ENCODE data around the gene TMEM218. TPM values are rescaled to one million over a fixed set of nuclear protein-coding genes. Genes with fewer than 3 reads are reported as not detected.

The TMEM218 gene
- total RNA-seq, 1 experiment from 2014 or later, result 20.5 TPM

DNA sequence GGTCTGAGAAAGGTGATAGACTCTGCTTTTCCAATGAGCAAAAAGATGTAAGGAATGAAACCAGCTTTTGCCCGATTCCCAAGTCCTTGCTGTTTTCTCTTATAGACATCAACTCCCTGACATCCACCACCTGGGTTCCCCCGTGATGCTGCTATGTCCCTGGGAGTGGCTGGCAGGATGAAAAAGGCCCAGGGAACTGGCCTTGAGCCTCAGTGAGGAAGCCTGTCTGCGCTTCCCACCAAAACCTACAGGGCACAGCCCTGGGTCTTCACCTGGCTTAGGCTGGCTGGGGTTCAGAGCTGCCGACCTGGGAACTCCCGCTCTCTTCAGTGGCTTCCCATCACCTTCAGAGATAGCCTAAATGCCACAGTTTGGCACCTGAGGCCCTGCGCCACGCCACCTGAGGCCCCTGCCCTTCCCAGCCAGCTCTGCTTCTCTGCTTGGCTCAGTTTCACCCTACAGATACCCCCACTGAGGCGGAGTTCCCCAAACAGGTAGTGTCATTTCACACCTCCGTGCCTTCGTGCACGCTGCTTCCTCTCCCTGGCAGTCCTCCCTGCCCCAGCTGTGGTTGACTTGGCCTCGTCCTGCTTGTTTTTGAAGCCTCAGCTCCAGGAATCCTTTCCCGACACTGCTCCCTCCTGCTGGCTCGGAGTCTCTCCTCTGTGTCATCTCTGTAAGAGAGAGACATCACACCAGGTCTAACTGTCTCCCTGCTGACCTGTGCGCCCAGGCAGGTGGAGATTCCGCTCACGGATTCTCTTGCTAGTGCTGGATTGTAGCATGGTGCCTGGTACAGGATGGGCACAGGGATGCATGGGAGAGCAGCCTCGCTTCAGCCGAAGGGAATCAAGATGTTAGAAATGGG is 37.6 kb downstream of the TMEM218 start:
- BruUV-seq (replicated peaks), result no TSS peak
- no peak for DNase-seq
- Histone ChIP-seq H3K4me3 (no peak overlapping the region), H3K27ac (no peak overlapping the region), H2AFZ (no peak overlapping the region), H3K4me2 (no peak overlapping the region), H3K36me3 (ENCODE audit: low read depth) (no peaks in the 10 kb centered on the region), H3K27me3 (ENCODE audit: insufficient read depth, low read depth) (no peaks in the 10 kb centered on the region), H3K79me2 (ENCODE audit: low read depth) (0 out of 2 replicates have a peak, but pooled peaks cover 5% of the 10 kb centered on the region), H3K9me3 (ENCODE audit: insufficient read depth, low read depth) (no peaks in the 10 kb centered on the region), H3F3A (ENCODE audit: insufficient read depth, low read depth) (peaks cover 27% of the 10 kb centered on the region; the same call in 1 of the 2 replicates), H3K4me1 (replicated peaks; ENCODE audit: insufficient read depth) (peaks cover 64% of the 10 kb centered on the region), H3K9me2 (ENCODE audit: insufficient read depth) (no peaks in the 10 kb centered on the region), H4K20me1 (ENCODE audit: insufficient read depth) (no peaks in the 10 kb centered on the region)
- TF ChIP-seq EZH2 (IDR thresholded peaks at IDR 0.05; ENCODE audit: low read depth), result no peak
- TF ChIP-seq, protein P1, sequence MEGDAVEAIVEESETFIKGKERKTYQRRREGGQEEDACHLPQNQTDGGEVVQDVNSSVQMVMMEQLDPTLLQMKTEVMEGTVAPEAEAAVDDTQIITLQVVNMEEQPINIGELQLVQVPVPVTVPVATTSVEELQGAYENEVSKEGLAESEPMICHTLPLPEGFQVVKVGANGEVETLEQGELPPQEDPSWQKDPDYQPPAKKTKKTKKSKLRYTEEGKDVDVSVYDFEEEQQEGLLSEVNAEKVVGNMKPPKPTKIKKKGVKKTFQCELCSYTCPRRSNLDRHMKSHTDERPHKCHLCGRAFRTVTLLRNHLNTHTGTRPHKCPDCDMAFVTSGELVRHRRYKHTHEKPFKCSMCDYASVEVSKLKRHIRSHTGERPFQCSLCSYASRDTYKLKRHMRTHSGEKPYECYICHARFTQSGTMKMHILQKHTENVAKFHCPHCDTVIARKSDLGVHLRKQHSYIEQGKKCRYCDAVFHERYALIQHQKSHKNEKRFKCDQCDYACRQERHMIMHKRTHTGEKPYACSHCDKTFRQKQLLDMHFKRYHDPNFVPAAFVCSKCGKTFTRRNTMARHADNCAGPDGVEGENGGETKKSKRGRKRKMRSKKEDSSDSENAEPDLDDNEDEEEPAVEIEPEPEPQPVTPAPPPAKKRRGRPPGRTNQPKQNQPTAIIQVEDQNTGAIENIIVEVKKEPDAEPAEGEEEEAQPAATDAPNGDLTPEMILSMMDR (conservative IDR thresholded peaks at IDR 0.05), result no peak
- intact Hi-C loops (cut with micrococcal nuclease; ENCODE audit: unreplicated experiment), result no loop called here
- POLR2A ChIA-PET (ENCODE audit: unreplicated experiment), result no interaction called here
- CTCF ChIA-PET, result no interaction called here

DNA sequence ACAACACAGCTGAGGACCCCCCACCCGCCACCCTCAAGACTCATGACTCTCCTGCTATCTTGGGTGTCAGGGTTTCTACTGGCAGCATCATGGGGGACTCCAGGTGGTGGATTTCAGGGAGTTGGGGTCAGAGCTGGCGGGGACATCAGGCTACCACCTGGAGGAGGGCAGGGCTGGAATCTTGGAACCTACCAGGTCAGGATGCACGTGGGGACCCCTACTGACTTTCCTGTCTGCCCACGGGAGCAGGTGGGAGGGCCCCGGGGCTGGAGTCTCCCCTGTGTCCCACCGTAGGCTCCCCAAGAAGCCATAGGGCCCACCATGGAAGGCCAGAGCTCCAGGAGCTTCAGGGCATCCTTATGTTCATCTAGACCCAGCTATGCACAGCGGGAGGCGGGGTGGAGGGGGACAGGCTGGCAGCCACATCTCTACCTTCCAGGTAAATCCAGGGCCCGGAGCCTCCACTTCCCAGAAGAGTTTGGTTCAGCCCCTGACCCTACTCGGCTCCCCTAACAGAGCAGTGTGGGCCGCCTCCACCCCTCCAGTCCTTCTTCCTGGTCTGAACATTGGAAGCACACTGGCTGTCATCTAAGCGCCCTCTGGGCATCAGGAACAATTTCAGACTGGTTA is 38.4 kb downstream of the TMEM218 start:
- intact Hi-C loops (cut with micrococcal nuclease; ENCODE audit: unreplicated experiment), result no loop called here
- H3K79me2 ChIP-seq (ENCODE audit: low read depth), result 0 out of 2 replicates have a peak, but pooled peaks cover 5% of the 10 kb centered on the region
- no peak overlapping the region for H3K4me2 ChIP-seq
- ChIA-PET POLR2A (ENCODE audit: unreplicated experiment) (no interaction called here), CTCF (no interaction called here)
- H3K36me3 ChIP-seq (ENCODE audit: low read depth), result no peaks in the 10 kb centered on the region
- peaks cover 63% of the 10 kb centered on the region for H3K4me1 ChIP-seq (replicated peaks; ENCODE audit: insufficient read depth)
- no peak for DNase-seq
- H2AFZ ChIP-seq, result no peak overlapping the region
- no peaks in the 10 kb centered on the region for H3K9me3 ChIP-seq (ENCODE audit: insufficient read depth, low read depth)
- H4K20me1 ChIP-seq (ENCODE audit: insufficient read depth), result no peaks in the 10 kb centered on the region
- H3K27ac ChIP-seq, result no peak overlapping the region
- TF ChIP-seq, protein P1 (conservative IDR thresholded peaks at IDR 0.05), result no peak
- no peak for TF ChIP-seq EZH2 (IDR thresholded peaks at IDR 0.05; ENCODE audit: low read depth)
- H3K27me3 ChIP-seq (ENCODE audit: insufficient read depth, low read depth), result no peaks in the 10 kb centered on the region
- H3K4me3 ChIP-seq, result no peak overlapping the region
- BruUV-seq (replicated peaks), result no TSS peak
- no peaks in the 10 kb centered on the region for H3K9me2 ChIP-seq (ENCODE audit: insufficient read depth)
- peaks cover 29% of the 10 kb centered on the region; the same call in 1 of the 2 replicates for H3F3A ChIP-seq (ENCODE audit: insufficient read depth, low read depth)

DNA sequence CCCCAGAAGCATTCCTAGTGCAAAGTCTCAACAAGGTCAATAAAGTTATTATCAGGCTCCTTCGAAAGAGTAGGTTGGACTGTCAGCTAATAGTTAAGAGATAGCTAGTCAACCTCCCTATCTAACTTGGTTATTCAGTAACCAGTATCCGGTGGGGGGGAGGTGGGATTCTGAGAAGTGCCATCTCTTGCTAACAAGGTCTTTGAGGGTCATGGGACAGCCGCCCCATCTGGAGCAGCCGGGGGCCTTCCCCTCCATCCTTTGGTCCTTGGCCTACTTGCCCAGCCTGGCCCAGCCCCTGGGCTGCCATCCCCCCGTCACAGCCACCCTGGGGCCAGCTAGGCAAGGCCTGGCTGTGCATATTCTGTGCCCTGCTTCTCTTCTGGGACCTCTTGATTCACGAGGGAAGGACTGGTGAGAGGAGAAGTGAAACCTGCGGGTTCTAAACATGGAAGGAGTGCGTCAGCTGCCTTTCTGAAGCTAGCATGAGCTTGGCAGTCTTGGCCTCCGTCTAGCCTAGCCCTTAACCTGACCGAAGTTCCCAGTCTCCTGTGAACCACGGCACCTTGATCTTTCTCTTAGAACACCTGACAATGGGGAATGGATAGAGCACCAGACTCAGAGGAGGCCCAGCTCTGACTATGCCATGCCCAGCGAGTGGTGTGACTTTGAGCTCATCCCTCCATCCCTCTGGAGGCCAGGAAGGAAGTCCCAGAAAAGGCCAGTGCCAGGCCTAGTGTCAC is 39.0 kb downstream of the TMEM218 start:
- no peak overlapping the region for H3K4me2 ChIP-seq
- H3K79me2 ChIP-seq (ENCODE audit: low read depth), result 0 out of 2 replicates have a peak, but pooled peaks cover 5% of the 10 kb centered on the region
- intact Hi-C loops (cut with micrococcal nuclease; ENCODE audit: unreplicated experiment), result no loop called here
- H3K9me2 ChIP-seq (ENCODE audit: insufficient read depth), result no peaks in the 10 kb centered on the region
- DNase-seq, result no peak
- peaks cover 57% of the 10 kb centered on the region for H3K4me1 ChIP-seq (replicated peaks; ENCODE audit: insufficient read depth)
- no peak overlapping the region for H2AFZ ChIP-seq
- CTCF ChIA-PET, result no interaction called here
- H3K27ac ChIP-seq, result no peak overlapping the region
- no peaks in the 10 kb centered on the region for H3K27me3 ChIP-seq (ENCODE audit: insufficient read depth, low read depth)
- BruUV-seq (replicated peaks), result no TSS peak
- TF ChIP-seq, protein P1 (conservative IDR thresholded peaks at IDR 0.05), result no peak
- H4K20me1 ChIP-seq (ENCODE audit: insufficient read depth), result no peaks in the 10 kb centered on the region
- no peak overlapping the region for H3K4me3 ChIP-seq
- POLR2A ChIA-PET (ENCODE audit: unreplicated experiment), result interaction anchor here (0.6 kb wide), 1 partner anchor 39 kb away, joined by 4 read pairs; the partner anchor contains the start of gene TMEM218
- no peaks in the 10 kb centered on the region for H3K36me3 ChIP-seq (ENCODE audit: low read depth)
- H3K9me3 ChIP-seq (ENCODE audit: insufficient read depth, low read depth), result no peaks in the 10 kb centered on the region
- peaks cover 28% of the 10 kb centered on the region for H3F3A ChIP-seq (ENCODE audit: insufficient read depth, low read depth)

Measured in PC-9 (cell line).